Endothelial cell of umbilical vein (primary cell): ENCODE measurements around the gene GAS7. TPM values are rescaled to one million over a fixed set of nuclear protein-coding genes. Genes with fewer than 3 reads are reported as not detected.

Source experiments
- BruUV-seq: library from RNA; stranded (reverse); fragments of 400-500 nt; replicated peaks from 2 replicates; lab custom pipeline; 2021; lab: Mats Ljungman, UMichigan
- CTCF ChIA-PET: fragments of 300-600, 350-600 bp; sonication (Branson Sonifier 250); formaldehyde crosslinking; loops from one replicate; lab custom pipeline; 2021; ENCODE audit warnings: antibody characterized with exemption, inconsistent platforms; lab: Charles Lee
- POLR2A ChIA-PET: fragments of 300-600, 350-600 bp; sonication (Branson Sonifier 250); formaldehyde crosslinking; loops from one replicate; lab custom pipeline; 2021; ENCODE audit warnings: antibody characterized with exemption, inconsistent platforms; lab: Charles Lee
- DNase-seq: peaks from one replicate; pipeline ENCODE4 v3.0.0-alpha.2; 2011; ENCODE audit warnings: low read depth, low spot score
- FAIRE-seq: peaks from 2 replicates; lab custom pipeline; 2011; peaks lifted over from hg19 to GRCh38; lab: Jason Lieb, UNC
- H2AFZ ChIP-seq: 2 replicates; pipeline ENCODE4 v1.6.0; 2012; ENCODE audit warnings: low read depth, low read length, control low read depth, inconsistent platforms
- H3K27ac ChIP-seq: 2 replicates; pipeline ENCODE4 v1.5.1; 2011; ENCODE audit warnings: low read depth, mild to moderate bottlenecking, control low read depth, low read length, moderate library complexity; ENCODE audit not compliant: insufficient read depth
- H3K27me3 ChIP-seq, 2 experiments: 2 replicates each; pipeline versions ENCODE4 v1.6.0 to v1.6.1; 2011; ENCODE audit warnings: low read length in 2 of 2, mixed read lengths in 1 of 2; ENCODE audit not compliant: control insufficient read depth in 2 of 2, insufficient read depth in 2 of 2
- H3K36me3 ChIP-seq, 2 experiments: 2 replicates in 1 of 2; 3 replicates in 1 of 2; pipeline ENCODE4 v1.5.1; 2011; ENCODE audit warnings: low read length in 2 of 2, mild to moderate bottlenecking in 1 of 2, moderate library complexity in 1 of 2; ENCODE audit not compliant: control insufficient read depth in 2 of 2, insufficient read depth in 2 of 2; ENCODE audit errors: extremely low read depth in 1 of 2
- H3K4me1 ChIP-seq: 3 replicates; pipeline ENCODE4 v1.5.1; 2011; ENCODE audit warnings: mild to moderate bottlenecking, low read length; ENCODE audit not compliant: control insufficient read depth, insufficient read depth; ENCODE audit errors: extremely low read depth
- H3K4me2 ChIP-seq: 2 replicates; pipeline ENCODE4 v1.6.1; 2011; ENCODE audit warnings: low read length, control low read depth, mixed read lengths; ENCODE audit not compliant: insufficient read depth
- H3K4me3 ChIP-seq, 3 experiments: fragments of 200-600 bp in 1 of 3; sonication (generic), shearing (Covaris generic) in 1 of 3; replicated peaks in 1 of 3; 2 replicates each; pipeline ENCODE4 v1.5.1; 2011 to 2016; ENCODE audit warnings: control low read depth in 3 of 3, low read length in 3 of 3, mild to moderate bottlenecking in 2 of 3, inconsistent platforms in 1 of 3, low read depth in 1 of 3, moderate library complexity in 1 of 3; ENCODE audit not compliant: insufficient read depth in 1 of 3
- H3K79me2 ChIP-seq: 2 replicates; pipeline ENCODE4 v1.6.0; 2012; ENCODE audit warnings: low read length, inconsistent platforms; ENCODE audit not compliant: control insufficient read depth, insufficient read depth
- H3K9ac ChIP-seq: replicated peaks from 2 replicates; pipeline ENCODE3; 2011; ENCODE audit warnings: low read length, control low read depth; ENCODE audit not compliant: insufficient read depth; ENCODE audit errors: extremely low read depth
- H3K9me1 ChIP-seq: replicated peaks from 3 replicates; pipeline ENCODE4 v1.6.0; 2011; ENCODE audit warnings: mild to moderate bottlenecking, low read length; ENCODE audit not compliant: control insufficient read depth, insufficient read depth; ENCODE audit errors: extremely low read depth
- H3K9me3 ChIP-seq: replicated peaks from 2 replicates; pipeline ENCODE4 v1.5.1; 2012; ENCODE audit warnings: low read length, inconsistent platforms; ENCODE audit not compliant: control insufficient read depth, insufficient read depth
- H4K20me1 ChIP-seq: replicated peaks from 2 replicates; pipeline ENCODE3; 2011; ENCODE audit warnings: mild to moderate bottlenecking, low read length; ENCODE audit not compliant: control insufficient read depth, insufficient read depth; ENCODE audit errors: extremely low read depth
- CTCF ChIP-seq, 2 donors: IDR thresholded peaks; 1 replicate in 1 of 2; 2 replicates in 1 of 2; pipeline ENCODE4 v1.5.1; 2011; ENCODE audit warnings: low read length in 2 of 2, mild to moderate bottlenecking in 2 of 2, moderate library complexity in 2 of 2, control low read depth in 1 of 2, inconsistent platforms in 1 of 2, low read depth in 1 of 2; ENCODE audit not compliant: insufficient read depth in 1 of 2; ENCODE audit errors: extremely low read depth in 1 of 2
- EZH2 ChIP-seq: IDR thresholded peaks from 2 replicates; pipeline ENCODE4 v1.6.1; 2012; ENCODE audit warnings: borderline replicate concordance, low read depth, mild to moderate bottlenecking, moderate library complexity, low read length, inconsistent platforms; ENCODE audit not compliant: severe bottlenecking
- FOS ChIP-seq: IDR thresholded peaks from 2 replicates; pipeline ENCODE4 v1.6.1; 2011; ENCODE audit warnings: mild to moderate bottlenecking, low read length, moderate library complexity, borderline replicate concordance; ENCODE audit not compliant: insufficient read depth
- GATA2 ChIP-seq: IDR thresholded peaks from 2 replicates; pipeline ENCODE4 v1.7.0; 2011; ENCODE audit warnings: low read depth, mild to moderate bottlenecking, moderate library complexity, mixed read lengths, low read length; ENCODE audit not compliant: insufficient read length, insufficient read depth
- JUN ChIP-seq: IDR thresholded peaks from 2 replicates; pipeline ENCODE4 v1.6.1; 2011; ENCODE audit warnings: borderline replicate concordance, low read depth; ENCODE audit not compliant: insufficient read length, insufficient read depth
- MAX ChIP-seq: IDR thresholded peaks from 2 replicates; pipeline ENCODE4 v1.6.1; 2011; ENCODE audit not compliant: insufficient read depth, insufficient read length
- POLR2AphosphoS5 ChIP-seq: IDR thresholded peaks from 2 replicates; pipeline ENCODE4 v1.6.1; 2012; ENCODE audit warnings: low read depth, mild to moderate bottlenecking, control low read depth, low read length, moderate library complexity; ENCODE audit not compliant: insufficient read depth
- dilution Hi-C: fragments of 300-500 bp; cut with MboI; formaldehyde crosslinking; loops from one replicate; pipeline ENCODE4 v1.15.0; 2019; ENCODE audit warnings: low sequenced_read_pairs; ENCODE audit not compliant: extremely low pct_ligation_motif_present
- intact Hi-C: fragments of 100-400 bp; cut with micrococcal nuclease; formaldehyde crosslinking; loops from one replicate; pipeline ENCODE4 v1.10.0; 2022
- polyA plus RNA-seq, 4 experiments: library from polyadenylated mRNA; depleted of rRNA in 3 of 4; stranded (reverse) in 3 of 4; unstranded in 1 of 4; fragments of >200 nt; gene quantifications; 2 replicates each; pipeline versions ENCODE4 v1.2.1 to v1.2.3, GENCODE V29; 2011 to 2012; ENCODE audit warnings: missing spikeins in 1 of 4
- total RNA-seq: library from RNA; stranded (reverse); gene quantifications from 2 replicates; pipeline ENCODE4 v1.2.3, GENCODE V29; 2021

Gene GAS7
- total and polyA plus RNA-seq, 2 donors (not counting 3 experiments of a cell fraction or from before 2014, with no cell fraction given): not detected

- CTCF ChIA-PET: no interaction called here
- H3K9me1 ChIP-seq: no peaks in the 10 kb centered on the region
- H3K9ac ChIP-seq: no peak overlapping the region
- dilution Hi-C loops (no loop called here), intact Hi-C loops (no loop called here)
- no peak overlapping the region for H2AFZ ChIP-seq
- H3K4me3 ChIP-seq: no peak overlapping the region
- H3K4me1 ChIP-seq: no peaks in the 10 kb centered on the region
- no peak for DNase-seq
- POLR2A ChIA-PET: no interaction called here
- FAIRE-seq: no peak
- no peak overlapping the region for H3K4me2 ChIP-seq
- H3K79me2 ChIP-seq: no peaks in the 10 kb centered on the region
- H3K36me3 ChIP-seq: no peaks in the 10 kb centered on the region
- no peaks in the 10 kb centered on the region for H3K27me3 ChIP-seq
- H3K9me3 ChIP-seq: peaks cover 4% of the 10 kb centered on the region
- BruUV-seq: no TSS peak
- TF ChIP-seq JUN (no peak), FOS (no peak), MAX (no peak), EZH2 (no peak), GATA2 (no peak), POLR2AphosphoS5 (no peak), CTCF (IDR thresholded peaks at IDR 0.05; ENCODE audit: extremely low read depth in 1 of 2, insufficient read depth in 1 of 2, low read depth in 1 of 2, low read length in 2 of 2) (no peak)
- no peak overlapping the region for H3K27ac ChIP-seq
- H4K20me1 ChIP-seq: no peaks in the 10 kb centered on the region
Observed at GRCh38 chr17:10118788-10119130, 79.6 kb downstream of the GAS7 start.
